Adipose tissue (tissue), 3 donors: ENCODE measurements around the gene TSFM. TPM values are rescaled to one million over a fixed set of nuclear protein-coding genes. Genes with fewer than 3 reads are reported as not detected.
A peak's percentile ranks its signal among the peaks of the same experiment; 100 is the strongest.
"Not testable (repeated sequence)": the region's sequence is repeated elsewhere in the genome, so short reads cannot be mapped to it uniquely, and the experiment has no call there.

Experiments
- H3K27ac ChIP-seq: one replicate; pipeline ENCODE4 v1.5.1; 2013; ENCODE audit warnings: low read depth, low read length
- WGBS, 3 donors: extraction: QIAGEN DNeasy Blood & Tissue Kit; methylation state at CpG; one replicate each; pipeline ENCODE4 v1.1.7; 2013; 5-methylcytosine and 5-hydroxymethylcytosine counted together
- polyA plus RNA-seq, 3 donors: library from polyadenylated mRNA; stranded (reverse); fragments of 200-250 nt; gene quantifications; one replicate each; pipeline ENCODE4 v1.2.3, GENCODE V29; 2013
- donor health status: healthy with polysubstance abuse.
- donor health status: Bipolar disorder and iron deficiency.
- donor health status: healthy.

Gene TSFM
- polyA plus RNA-seq, 3 donors: 14.4 to 32.6 (median 23.8) TPM

- peak within 1 kb of the TSS; percentile 59 for H3K27ac ChIP-seq
- WGBS, 3 donors: 2 to 3% (median 2%) methylated on average over 67 of the region's 67 CpGs
Measured at GRCh38 chr12:57772429-57773322, 9.9 kb upstream of the TSFM start, which contains the start of gene EEF1AKMT3. EEF1AKMT3 (plus strand) TSS chr12:57772614; CDS start chr12:57772725, 111 bp downstream.

- not testable (repeated sequence) for H3K27ac ChIP-seq
- 91 to 95% (median 92%) methylated on average over 11 of the region's 11 CpGs for WGBS, 3 donors
Measured at GRCh38 chr12:57774634-57775033, 8.0 kb upstream of the TSFM start.

- 81 to 85% (median 81%) methylated on average over 3 of the region's 3 CpGs for WGBS, 3 donors
- no peak overlapping the region for H3K27ac ChIP-seq
Measured at GRCh38 chr12:57775044-57775443, 7.5 kb upstream of the TSFM start.

- H3K27ac ChIP-seq: no peak overlapping the region
- WGBS, 3 donors: 73 to 85% (median 78%) methylated on average over 4 of the region's 4 CpGs
Measured at GRCh38 chr12:57775563-57776246, 6.9 kb upstream of the TSFM start.

- 86 to 89% (median 86%) methylated on average over 2 of the region's 2 CpGs for WGBS, 3 donors
- H3K27ac ChIP-seq: no peak overlapping the region
Measured at GRCh38 chr12:57776247-57776587, 6.4 kb upstream of the TSFM start.

GRCh38 chr12:57777367-57777766 is 5.2 kb upstream of the TSFM start:
- 86 to 93% (median 90%) methylated on average over 7 of the region's 7 CpGs for WGBS, 3 donors
- no peak overlapping the region for H3K27ac ChIP-seq

- 92 to 94% (median 92%) methylated on average over 7 of the region's 7 CpGs for WGBS, 3 donors
- H3K27ac ChIP-seq: no peak overlapping the region
Measured at GRCh38 chr12:57777911-57778310, 4.7 kb upstream of the TSFM start.

- WGBS, 3 donors: 45 to 76% (median 59%) methylated on average over 1 of the region's 1 CpG
- H3K27ac ChIP-seq: no peak overlapping the region
Measured at GRCh38 chr12:57779736-57780135, 2.9 kb upstream of the TSFM start.

GRCh38 chr12:57780284-57780897 is 2.2 kb upstream of the TSFM start:
- H3K27ac ChIP-seq: no peak overlapping the region
- 86 to 87% (median 86%) methylated on average over 4 of the region's 4 CpGs for WGBS, 3 donors

- 78 to 98% (median 83%) methylated on average over 3 of the region's 3 CpGs for WGBS, 3 donors
- H3K27ac ChIP-seq: no peak overlapping the region
Measured at GRCh38 chr12:57781244-57781643, 1.3 kb upstream of the TSFM start.

- H3K27ac ChIP-seq: no peak overlapping the region
- WGBS, 3 donors: 47 to 71% (median 62%) methylated on average over 2 of the region's 2 CpGs
Measured at GRCh38 chr12:57781801-57782200, 786 bp upstream of the TSFM start.

- 6 to 26% (median 21%) methylated on average over 4 of the region's 4 CpGs for WGBS, 3 donors
- H3K27ac ChIP-seq: no peak overlapping the region
Measured at GRCh38 chr12:57782243-57782607, 362 bp upstream of the TSFM start.

- 69 to 87% (median 84%) methylated on average over 12 of the region's 12 CpGs for WGBS, 3 donors
- H3K27ac ChIP-seq: no peak overlapping the region
Measured at GRCh38 chr12:57783466-57783801, 847 bp downstream of the TSFM start.

GRCh38 chr12:57783861-57784260 is 1.3 kb downstream of the TSFM start:
- WGBS, 3 donors: 81 to 92% (median 91%) methylated on average over 11 of the region's 11 CpGs
- H3K27ac ChIP-seq: no peak overlapping the region

GRCh38 chr12:57793920-57794319 is 11.3 kb downstream of the TSFM start:
- no peak overlapping the region for H3K27ac ChIP-seq

GRCh38 chr12:57795354-57795753 is 12.8 kb downstream of the TSFM start:
- H3K27ac ChIP-seq: no peak overlapping the region
- WGBS, 3 donors: 91 to 94% (median 92%) methylated on average over 6 of the region's 6 CpGs

More at GRCh38 chr12:57793920-57794319, 11.3 kb downstream of the TSFM start:
- 38 to 59% (median 58%) methylated on average over 1 of the region's 1 CpG for WGBS, 3 donors

- H3K27ac ChIP-seq: no peak overlapping the region
- WGBS, 3 donors: 90 to 98% (median 97%) methylated on average over 1 of the region's 1 CpG
Measured at GRCh38 chr12:57796996-57797395, 14.4 kb downstream of the TSFM start.

- no peak overlapping the region for H3K27ac ChIP-seq
- 91 to 96% (median 94%) methylated on average over 1 of the region's 1 CpG for WGBS, 3 donors
Measured at GRCh38 chr12:57797933-57798332, 15.3 kb downstream of the TSFM start.

- 93 to 97% (median 97%) methylated on average over 3 of the region's 3 CpGs for WGBS, 3 donors
- H3K27ac ChIP-seq: no peak overlapping the region
Measured at GRCh38 chr12:57800965-57801364, 18.4 kb downstream of the TSFM start.
